Body of pancreas (tissue), 4 donors: ENCODE measurements around the gene ADM2. TPM values are rescaled to one million over a fixed set of nuclear protein-coding genes. Genes with fewer than 3 reads are reported as not detected.

ENCODE experiments used
- ATAC-seq: fragments of 150-250 bp; one replicate; pipeline ENCODE4 v1.9.1; 2016
- DNase-seq, 4 donors: peaks; one replicate each; pipeline ENCODE4 v3.0.0-alpha.2; 2019
- H3K27ac ChIP-seq, 4 donors: fragments of 200-600 bp; sonication (generic); 1 replicate in 3 of 4; 2 replicates in 1 of 4; pipeline versions ENCODE4 v1.5.1 to v1.6.1; 2016 to 2019; ENCODE audit warnings: mild to moderate bottlenecking in 1 of 4, mixed read lengths in 1 of 4, moderate library complexity in 1 of 4
- H3K27me3 ChIP-seq, 2 donors: fragments of 200-600 bp; sonication (generic); one replicate each; pipeline ENCODE4 v1.6.0; 2016; ENCODE audit warnings: mild to moderate bottlenecking in 1 of 2
- H3K36me3 ChIP-seq, 2 donors: fragments of 200-600 bp; sonication (generic); replicated peaks in 1 of 2; 2 replicates each; pipeline ENCODE4 v1.5.1; 2016; ENCODE audit warnings: low read depth in 2 of 2; ENCODE audit not compliant: insufficient read depth in 1 of 2
- H3K4me1 ChIP-seq: fragments of 200-600 bp; sonication (generic); one replicate; pipeline ENCODE4 v1.6.0; 2016
- H3K4me3 ChIP-seq, 2 donors: fragments of 200-600 bp; sonication (generic); 1 replicate in 1 of 2; 2 replicates in 1 of 2; pipeline ENCODE4 v1.5.1; 2016 to 2019
- H3K9me3 ChIP-seq, 3 donors: fragments of 200-600 bp; sonication (generic); 1 replicate in 2 of 3; 2 replicates in 1 of 3; pipeline ENCODE4 v1.5.1; 2016
- POLR2A ChIP-seq, 3 donors: fragments of 450-650 bp; IDR thresholded peaks; one replicate each; pipeline ENCODE4 v1.6.1; 2016; ENCODE audit warnings: antibody characterized with exemption in 3 of 3, mild to moderate bottlenecking in 2 of 3
- whole genome bisulfite sequencing, 2 donors: methylation state at CpG; one replicate each; pipeline ENCODE4 v1.1.5; 2017; 5-methylcytosine and 5-hydroxymethylcytosine counted together
- intact Hi-C: fragments of 100-400 bp; cut with DNase I; formaldehyde crosslinking; loops from one replicate; pipeline ENCODE4 v1.15.1; 2023
- total RNA-seq, 2 donors: library from RNA; depleted of rRNA; stranded (reverse); fragments of >200 nt; gene quantifications; one replicate each; pipeline ENCODE4 v1.1.0, GENCODE V29; 2016
- TF ChIP-seq, protein P1 (sequence below), 7 experiments: fragments of 450-650 bp in 4 of 7; fragments of 200-600 bp in 3 of 7; sonication (generic) in 3 of 7; IDR thresholded peaks; one replicate each; pipeline ENCODE4 v1.5.1; 2016 to 2019; ENCODE audit warnings: antibody characterized with exemption in 7 of 7

The ADM2 gene
- total RNA-seq, 2 donors from 2014 or later, result 7.3 to 8.2 TPM

DNA sequence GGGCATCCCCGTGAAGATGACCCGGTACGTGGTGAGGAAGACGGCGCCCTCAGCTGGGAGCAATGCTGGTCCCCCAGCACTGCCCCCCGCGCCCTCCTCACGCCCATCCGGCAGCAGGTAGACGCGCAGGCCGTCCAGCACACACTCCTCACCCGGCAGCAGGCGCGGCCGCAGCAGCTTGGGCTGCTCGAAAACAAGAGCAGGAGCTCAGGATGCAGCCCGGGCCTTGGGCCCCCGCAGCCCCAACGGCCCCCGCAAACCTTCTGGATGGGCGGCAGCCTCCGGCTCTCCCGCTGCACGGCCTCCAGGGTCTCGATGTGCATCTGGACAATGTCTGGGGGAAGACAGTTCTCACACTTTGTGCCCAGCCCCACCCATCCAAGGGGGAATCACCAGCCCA, 19.8 kb upstream of the ADM2 start:
- TF ChIP-seq, protein P1, sequence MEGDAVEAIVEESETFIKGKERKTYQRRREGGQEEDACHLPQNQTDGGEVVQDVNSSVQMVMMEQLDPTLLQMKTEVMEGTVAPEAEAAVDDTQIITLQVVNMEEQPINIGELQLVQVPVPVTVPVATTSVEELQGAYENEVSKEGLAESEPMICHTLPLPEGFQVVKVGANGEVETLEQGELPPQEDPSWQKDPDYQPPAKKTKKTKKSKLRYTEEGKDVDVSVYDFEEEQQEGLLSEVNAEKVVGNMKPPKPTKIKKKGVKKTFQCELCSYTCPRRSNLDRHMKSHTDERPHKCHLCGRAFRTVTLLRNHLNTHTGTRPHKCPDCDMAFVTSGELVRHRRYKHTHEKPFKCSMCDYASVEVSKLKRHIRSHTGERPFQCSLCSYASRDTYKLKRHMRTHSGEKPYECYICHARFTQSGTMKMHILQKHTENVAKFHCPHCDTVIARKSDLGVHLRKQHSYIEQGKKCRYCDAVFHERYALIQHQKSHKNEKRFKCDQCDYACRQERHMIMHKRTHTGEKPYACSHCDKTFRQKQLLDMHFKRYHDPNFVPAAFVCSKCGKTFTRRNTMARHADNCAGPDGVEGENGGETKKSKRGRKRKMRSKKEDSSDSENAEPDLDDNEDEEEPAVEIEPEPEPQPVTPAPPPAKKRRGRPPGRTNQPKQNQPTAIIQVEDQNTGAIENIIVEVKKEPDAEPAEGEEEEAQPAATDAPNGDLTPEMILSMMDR (IDR thresholded peaks at IDR 0.05), result no peak
- TF ChIP-seq POLR2A (IDR thresholded peaks at IDR 0.05), result no peak
- intact Hi-C loops, result no loop called here
- Histone ChIP-seq H3K27ac (no peak overlapping the region), H3K27me3 (no peaks in the 10 kb centered on the region), H3K9me3 (no peaks in the 10 kb centered on the region), H3K36me3 (peaks cover 43 to 61% of the 10 kb centered on the region in 2 donors), H3K4me1 (no peaks in the 10 kb centered on the region), H3K4me3 (no peak overlapping the region)
- WGBS, 2 donors, result 91 to 92% methylated on average over 4 to 22 of the region's 26 CpGs
- DNase-seq (no peak), ATAC-seq (no peak)

DNA sequence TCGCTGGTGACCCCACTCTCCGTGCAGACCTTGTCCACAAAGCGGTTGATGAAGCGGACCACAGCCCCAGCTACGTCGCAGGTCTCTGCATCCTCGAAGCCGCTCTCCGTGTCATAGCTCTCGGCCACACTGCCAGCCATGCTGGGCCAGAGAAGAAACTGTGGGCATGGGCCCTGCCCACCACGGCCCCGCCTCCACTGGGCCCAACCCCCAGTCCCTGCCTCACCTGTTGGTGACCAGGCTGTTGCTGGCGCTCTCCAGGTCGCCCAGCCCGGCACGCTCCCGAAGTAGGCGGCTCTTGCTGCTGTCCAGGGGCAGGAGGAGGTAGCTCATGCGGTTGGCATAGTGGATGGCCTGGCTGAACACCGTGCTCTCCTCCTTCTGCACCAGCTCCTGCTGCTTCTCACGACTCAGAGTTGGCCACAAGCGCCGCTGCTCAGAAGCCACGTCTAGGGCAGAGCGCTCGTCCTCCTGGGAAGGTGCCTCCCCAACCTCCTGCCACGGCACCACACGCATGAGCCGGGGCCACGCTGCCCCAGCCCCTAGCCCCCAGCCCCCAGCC, 19.3 kb upstream of the ADM2 start:
- TF ChIP-seq POLR2A (IDR thresholded peaks at IDR 0.05), result no peak
- TF ChIP-seq, protein P1 (IDR thresholded peaks at IDR 0.05), result no peak
- H3K4me1 ChIP-seq, result no peaks in the 10 kb centered on the region
- intact Hi-C loops, result no loop called here
- H3K36me3 ChIP-seq, result peaks cover 48 to 65% of the 10 kb centered on the region in 2 donors
- H3K27ac ChIP-seq, result no peak overlapping the region
- ATAC-seq (no peak), DNase-seq (no peak)
- WGBS, 2 donors, result 90 to 94% methylated on average over 20 to 29 of the region's 30 CpGs
- no peak overlapping the region for H3K4me3 ChIP-seq
- H3K9me3 ChIP-seq, result no peaks in the 10 kb centered on the region
- no peaks in the 10 kb centered on the region for H3K27me3 ChIP-seq

DNA sequence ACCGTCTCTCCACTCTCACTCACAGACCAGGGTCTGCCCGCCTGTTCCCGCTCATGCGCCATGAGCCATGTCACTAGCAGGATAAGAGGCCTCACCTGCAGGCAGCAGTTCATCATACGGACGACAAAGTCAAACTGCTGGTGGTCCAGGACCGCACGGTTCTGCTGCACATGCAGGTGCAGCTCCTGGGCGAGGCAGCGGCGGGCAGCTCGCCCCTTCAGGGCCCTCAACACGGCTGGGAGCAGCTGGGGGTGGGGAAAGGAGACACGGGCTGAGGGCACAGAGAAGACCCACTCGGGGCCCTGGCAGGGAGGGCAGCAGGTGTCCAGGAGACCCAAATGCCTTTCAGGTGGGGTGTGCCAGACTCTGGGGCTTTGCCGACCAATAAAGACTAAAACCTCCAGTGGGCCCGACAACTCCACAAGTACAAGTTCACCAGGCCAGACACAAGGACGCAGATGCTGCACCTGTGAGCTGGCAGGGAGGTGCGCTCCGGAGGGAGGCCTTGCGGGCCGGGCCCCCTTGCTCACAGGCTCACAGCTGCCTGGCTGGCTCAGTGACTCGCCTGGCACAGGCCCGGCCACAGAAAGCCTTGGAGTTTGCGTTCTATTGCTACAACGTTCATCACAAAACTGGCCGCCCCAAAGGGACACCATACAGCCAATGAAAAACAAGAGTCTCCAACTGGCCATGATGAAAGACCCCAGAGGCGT, 18.0 kb upstream of the ADM2 start:
- H3K27ac ChIP-seq, result no peak overlapping the region
- no peak overlapping the region for H3K4me3 ChIP-seq
- H3K27me3 ChIP-seq, result no peaks in the 10 kb centered on the region
- ATAC-seq (no peak), DNase-seq (no peak)
- intact Hi-C loops, result no loop called here
- 90 to 92% methylated on average over 17 to 28 of the region's 28 CpGs for WGBS, 2 donors
- H3K9me3 ChIP-seq, result no peaks in the 10 kb centered on the region
- no peaks in the 10 kb centered on the region for H3K4me1 ChIP-seq
- TF ChIP-seq, protein P1 (IDR thresholded peaks at IDR 0.05), result no peak
- no peak for TF ChIP-seq POLR2A (IDR thresholded peaks at IDR 0.05)
- peaks cover 49 to 69% of the 10 kb centered on the region in 2 donors for H3K36me3 ChIP-seq

DNA sequence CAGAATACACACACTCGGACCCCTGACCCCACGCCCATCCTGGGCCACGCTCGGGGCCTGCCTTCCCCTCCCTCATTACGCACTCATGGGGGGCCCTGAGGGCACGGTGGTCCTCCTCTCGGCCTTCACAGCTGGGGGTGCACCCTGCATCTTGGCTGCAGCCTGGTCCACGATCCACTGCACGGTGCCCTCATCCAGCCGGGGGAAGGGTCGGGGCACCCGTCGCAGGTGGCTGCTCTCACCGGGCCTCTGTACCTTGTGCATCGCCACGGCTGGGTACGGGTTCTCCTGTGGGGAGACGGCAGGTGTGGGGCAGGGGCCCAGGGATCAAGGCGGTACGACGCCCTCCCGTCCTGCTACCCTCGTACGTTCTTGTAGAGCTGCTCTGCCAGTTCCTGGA, 16.9 kb upstream of the ADM2 start:
- H3K27me3 ChIP-seq, result no peaks in the 10 kb centered on the region
- no peak for ATAC-seq
- no peaks in the 10 kb centered on the region for H3K9me3 ChIP-seq
- H3K36me3 ChIP-seq, result peaks cover 49 to 63% of the 10 kb centered on the region in 2 donors
- peaks cover 5% of the 10 kb centered on the region for H3K4me1 ChIP-seq
- H3K27ac ChIP-seq, result no peak overlapping the region
- no peak for DNase-seq
- WGBS, 2 donors, result 73 to 95% methylated on average over 8 to 22 of the region's 24 CpGs
- H3K4me3 ChIP-seq, result no peak overlapping the region
- TF ChIP-seq, protein P1 (IDR thresholded peaks at IDR 0.05), result no peak
- TF ChIP-seq POLR2A (IDR thresholded peaks at IDR 0.05), result no peak
- intact Hi-C loops, result no loop called here
